Vagina (tissue), 2 donors: Measurements from ENCODE around the gene UBQLNL.

Experiments used
- POLR2A ChIP-seq, 2 donors: fragments of 450-650 bp; IDR thresholded peaks; one replicate each; pipeline ENCODE4 v1.6.1; 2017; ENCODE audit warnings: antibody characterized with exemption in 2 of 2, mild to moderate bottlenecking in 2 of 2, moderate library complexity in 2 of 2
- TF ChIP-seq, protein P1 (sequence below), 3 experiments: fragments of 450-650 bp in 2 of 3; fragments of 200-600 bp in 1 of 3; sonication (generic) in 1 of 3; IDR thresholded peaks; one replicate each; pipeline ENCODE4 v1.5.1; 2017 to 2019; ENCODE audit warnings: antibody characterized with exemption in 3 of 3, mild to moderate bottlenecking in 2 of 3, moderate library complexity in 2 of 3

DNA sequence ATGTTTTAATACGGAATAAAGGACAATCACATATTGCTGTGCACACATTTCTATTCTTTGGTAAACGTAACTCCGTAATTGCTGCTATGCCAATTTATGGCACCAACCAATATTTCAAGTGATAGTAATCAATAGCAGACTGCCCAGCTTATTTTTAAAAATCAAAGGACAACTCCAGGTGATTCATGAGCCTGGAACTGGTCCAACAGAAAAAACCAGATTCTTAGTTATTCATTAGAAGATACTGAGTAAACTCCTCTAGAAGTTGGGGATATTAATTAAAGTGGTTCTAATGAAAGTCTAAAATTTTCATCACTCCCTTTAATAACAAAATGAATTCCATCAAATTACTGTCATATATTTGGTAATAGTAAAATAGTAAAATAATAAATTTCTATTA lies 41.3 kb upstream of the UBQLNL start:
- TF ChIP-seq, protein P1, sequence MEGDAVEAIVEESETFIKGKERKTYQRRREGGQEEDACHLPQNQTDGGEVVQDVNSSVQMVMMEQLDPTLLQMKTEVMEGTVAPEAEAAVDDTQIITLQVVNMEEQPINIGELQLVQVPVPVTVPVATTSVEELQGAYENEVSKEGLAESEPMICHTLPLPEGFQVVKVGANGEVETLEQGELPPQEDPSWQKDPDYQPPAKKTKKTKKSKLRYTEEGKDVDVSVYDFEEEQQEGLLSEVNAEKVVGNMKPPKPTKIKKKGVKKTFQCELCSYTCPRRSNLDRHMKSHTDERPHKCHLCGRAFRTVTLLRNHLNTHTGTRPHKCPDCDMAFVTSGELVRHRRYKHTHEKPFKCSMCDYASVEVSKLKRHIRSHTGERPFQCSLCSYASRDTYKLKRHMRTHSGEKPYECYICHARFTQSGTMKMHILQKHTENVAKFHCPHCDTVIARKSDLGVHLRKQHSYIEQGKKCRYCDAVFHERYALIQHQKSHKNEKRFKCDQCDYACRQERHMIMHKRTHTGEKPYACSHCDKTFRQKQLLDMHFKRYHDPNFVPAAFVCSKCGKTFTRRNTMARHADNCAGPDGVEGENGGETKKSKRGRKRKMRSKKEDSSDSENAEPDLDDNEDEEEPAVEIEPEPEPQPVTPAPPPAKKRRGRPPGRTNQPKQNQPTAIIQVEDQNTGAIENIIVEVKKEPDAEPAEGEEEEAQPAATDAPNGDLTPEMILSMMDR (IDR thresholded peaks at IDR 0.05): no peak
- no peak for TF ChIP-seq POLR2A (IDR thresholded peaks at IDR 0.05)
